Renal pelvis (tissue), 4 donors: ENCODE results near the gene KCNQ4. TPM values are rescaled to one million over a fixed set of nuclear protein-coding genes. Genes with fewer than 3 reads are reported as not detected.
A peak's percentile ranks its signal among the peaks of the same experiment; 100 is the strongest.

Experiments used
- DNase-seq: peaks from one replicate; pipeline ENCODE4 v3.0.0-alpha.2; 2013
- polyA plus RNA-seq, 3 donors: library from polyadenylated mRNA; unstranded; fragments of 120-200 nt; gene quantifications; one replicate each; pipeline ENCODE4 v1.2.1, GENCODE V29; 2013; ENCODE audit not compliant: insufficient read length in 3 of 3

KCNQ4 gene
- polyA plus RNA-seq, 3 donors = 2.1 to 2.5 (median 2.5) TPM

- DNase-seq = no peak
Measured at GRCh38 chr1:40794048-40794447, 10.5 kb downstream of the KCNQ4 start.

- DNase-seq = no peak
Measured at GRCh38 chr1:40794974-40795715, 11.6 kb downstream of the KCNQ4 start.

GRCh38 chr1:40795811-40796586, 12.4 kb downstream of the KCNQ4 start:
- DNase-seq = no peak

DNA sequence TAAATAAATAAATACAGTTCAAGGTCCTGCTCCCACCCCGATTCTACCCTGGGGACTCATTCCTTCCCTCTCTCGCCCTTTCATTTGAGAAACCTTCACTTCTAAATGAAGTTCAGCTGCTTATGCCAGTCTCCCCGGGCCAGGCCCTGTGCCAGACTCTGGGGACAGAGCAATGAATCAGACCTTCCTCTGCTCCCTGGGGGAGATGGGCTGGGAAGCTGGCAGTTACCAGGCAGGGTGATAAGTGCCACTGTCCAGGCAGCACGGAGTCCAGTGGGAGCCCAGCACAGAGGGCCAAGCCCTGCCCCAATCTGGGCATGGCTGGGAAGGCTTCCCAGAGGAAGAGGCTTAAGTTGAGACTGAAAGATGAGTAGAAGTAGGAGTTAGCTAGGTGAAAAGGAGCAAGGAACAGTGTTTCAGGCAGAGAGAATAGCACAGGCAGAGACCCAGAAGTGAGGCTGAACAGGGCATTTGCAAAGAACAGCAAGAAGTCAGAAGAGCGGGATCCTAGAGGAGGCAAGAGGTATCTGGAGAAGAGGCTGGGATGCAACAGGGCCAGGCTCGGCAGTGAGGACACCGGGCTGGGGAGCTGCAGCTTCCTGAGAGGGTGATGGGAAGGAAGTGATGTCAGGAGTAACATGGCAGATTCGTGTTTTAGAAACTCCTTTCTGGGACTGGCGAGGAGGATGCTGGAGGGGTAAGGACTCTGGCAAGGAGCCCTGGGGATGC, 13.5 kb downstream of the KCNQ4 start:
- DNase-seq = no peak

DNA sequence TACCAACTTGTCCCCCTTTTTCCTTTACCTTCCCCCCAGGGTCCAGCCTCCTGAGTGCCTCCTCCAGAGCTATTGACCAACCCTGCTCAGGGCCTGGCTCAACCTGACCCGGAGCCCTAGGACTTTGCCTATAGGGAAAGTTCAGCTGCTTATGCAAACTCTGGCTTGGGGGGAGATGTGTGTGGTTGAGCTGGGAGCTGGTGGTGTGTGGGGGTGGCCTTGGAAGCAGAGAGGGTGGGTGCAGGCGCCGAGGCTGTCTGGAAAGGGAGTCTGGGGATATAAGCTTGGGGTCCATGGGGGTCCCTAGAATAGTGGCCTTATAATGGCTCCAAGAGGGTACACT, 14.1 kb downstream of the KCNQ4 start:
- DNase-seq = no peak

DNA sequence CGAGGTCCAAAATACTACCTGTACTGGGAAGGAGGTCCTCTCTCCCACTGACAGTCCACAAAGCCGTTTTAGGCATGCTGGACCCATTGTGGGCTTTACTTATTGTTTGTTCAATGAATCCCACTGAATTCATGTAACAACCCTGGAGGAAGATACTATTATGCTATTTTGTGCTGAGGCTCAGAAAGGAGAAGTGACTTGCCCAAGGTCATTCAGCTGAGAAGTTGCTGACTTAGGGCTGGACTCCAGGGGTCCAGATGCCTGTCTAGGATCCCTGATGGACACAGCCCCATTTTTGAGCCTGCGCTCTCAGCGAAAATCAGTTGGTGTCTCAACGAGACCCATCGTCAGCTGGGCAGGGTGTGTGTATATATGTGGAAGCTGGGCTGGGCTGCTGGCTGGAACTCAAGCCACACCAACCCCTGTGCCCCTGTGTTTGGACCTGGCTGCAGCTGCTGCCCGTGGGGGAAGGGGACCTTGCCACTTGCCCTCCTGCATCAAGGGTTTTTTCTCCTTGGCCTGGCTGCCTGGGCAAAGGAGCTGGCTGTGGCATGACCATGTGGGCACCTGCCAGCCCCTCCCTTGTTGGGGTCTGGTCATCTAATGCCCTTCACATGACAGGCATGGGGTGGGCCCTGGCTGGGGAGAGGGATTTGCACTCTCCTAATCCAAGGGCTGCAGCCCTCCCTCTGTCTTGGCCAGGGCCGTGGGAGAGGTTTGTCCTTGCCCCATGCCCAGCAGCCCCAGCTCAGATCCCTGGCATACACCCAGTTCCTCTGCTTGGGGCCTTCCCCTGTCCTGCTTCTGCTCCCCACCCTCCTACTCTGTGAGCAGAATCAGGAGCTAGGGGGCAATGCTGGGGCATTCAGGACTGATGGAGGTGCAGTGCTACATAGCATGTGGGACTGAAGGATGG, 15.0 kb downstream of the KCNQ4 start:
- DNase-seq = no peak

- DNase-seq = no peak
Measured at GRCh38 chr1:40799351-40799867, 15.8 kb downstream of the KCNQ4 start.

GRCh38 chr1:40801742-40802077, 18.1 kb downstream of the KCNQ4 start:
- DNase-seq = no peak

DNA sequence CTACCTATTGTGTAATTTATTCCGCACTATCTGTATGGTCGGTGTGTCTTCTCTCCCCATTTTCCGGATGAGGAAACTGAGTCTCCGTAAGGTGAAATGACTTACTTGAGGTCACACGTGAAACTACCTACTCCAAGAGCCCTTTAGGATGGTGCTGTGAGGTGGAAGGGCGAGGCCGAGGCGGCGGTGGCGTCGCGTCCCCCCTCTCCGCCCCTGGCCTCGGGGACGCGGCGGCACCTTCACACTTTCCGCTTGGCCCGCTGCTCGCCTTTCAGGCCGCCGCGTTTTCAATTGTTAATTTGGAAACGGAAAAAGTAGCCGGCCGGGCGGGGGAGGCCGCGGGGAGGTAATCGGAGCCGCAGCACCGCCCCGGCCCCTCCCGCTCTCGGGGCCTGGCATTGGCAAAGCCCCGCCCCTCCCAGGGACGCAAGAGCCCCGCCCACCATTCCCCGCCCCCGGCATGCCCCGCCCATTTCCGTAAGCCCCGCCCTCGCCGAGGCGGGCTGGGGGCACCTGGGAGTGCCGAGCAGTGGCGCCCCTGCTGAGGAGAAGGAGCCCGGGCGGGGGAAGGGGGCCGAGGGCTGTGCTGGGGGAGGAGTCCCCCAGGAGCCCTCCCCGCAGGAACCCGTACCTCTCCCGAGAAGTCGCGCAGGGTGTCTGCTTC, 18.6 kb downstream of the KCNQ4 start:
- peak; percentile 78 for DNase-seq

GRCh38 chr1:40802742-40803113, 19.1 kb downstream of the KCNQ4 start:
- no peak for DNase-seq

GRCh38 chr1:40803447-40803846, 19.9 kb downstream of the KCNQ4 start:
- no peak for DNase-seq

DNA sequence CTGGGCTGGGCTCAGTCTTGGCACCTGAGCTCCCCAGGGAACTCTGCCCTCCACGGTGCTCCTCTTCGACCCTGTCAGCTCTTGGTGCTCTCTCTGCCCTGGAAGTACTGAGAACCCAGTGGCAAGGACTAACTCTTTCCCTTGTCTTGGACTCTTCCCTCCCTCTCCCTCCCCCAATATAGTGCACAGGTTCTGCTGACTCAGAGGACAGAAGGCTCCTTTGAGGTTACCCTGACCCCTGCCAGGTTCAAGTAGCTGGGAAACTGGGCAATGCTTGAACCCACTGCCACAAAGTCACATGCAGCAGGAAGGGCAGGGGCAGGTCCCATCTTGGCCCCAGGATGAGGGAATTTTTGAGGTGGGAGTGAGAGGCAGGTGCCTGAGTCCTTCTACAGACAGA, 20.3 kb downstream of the KCNQ4 start:
- DNase-seq = no peak

DNA sequence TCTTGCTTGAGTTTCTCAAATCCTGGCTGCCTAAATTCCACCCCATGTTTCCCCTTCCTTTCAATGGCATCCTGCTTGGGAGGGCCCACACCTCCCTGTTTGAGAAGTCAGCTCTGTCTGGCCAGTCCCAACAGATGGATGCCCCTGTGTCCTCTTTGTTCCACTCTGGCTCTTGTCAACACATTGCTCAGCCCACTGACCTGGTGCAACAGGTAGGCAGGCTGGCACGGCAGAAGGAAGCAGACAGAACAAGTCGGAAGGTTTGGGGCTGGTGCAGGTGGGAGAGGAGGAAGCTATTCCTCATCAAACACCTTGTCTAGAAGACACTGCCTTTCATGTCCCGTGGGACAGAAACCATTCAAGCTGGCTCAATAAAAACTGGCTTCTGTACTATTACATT, 22.7 kb downstream of the KCNQ4 start:
- DNase-seq = no peak

- DNase-seq = no peak
Measured at GRCh38 chr1:40806731-40807695, 23.4 kb downstream of the KCNQ4 start.

GRCh38 chr1:40808002-40808401, 24.4 kb downstream of the KCNQ4 start:
- no peak for DNase-seq

GRCh38 chr1:40808444-40808843, 24.9 kb downstream of the KCNQ4 start:
- DNase-seq = no peak

DNA sequence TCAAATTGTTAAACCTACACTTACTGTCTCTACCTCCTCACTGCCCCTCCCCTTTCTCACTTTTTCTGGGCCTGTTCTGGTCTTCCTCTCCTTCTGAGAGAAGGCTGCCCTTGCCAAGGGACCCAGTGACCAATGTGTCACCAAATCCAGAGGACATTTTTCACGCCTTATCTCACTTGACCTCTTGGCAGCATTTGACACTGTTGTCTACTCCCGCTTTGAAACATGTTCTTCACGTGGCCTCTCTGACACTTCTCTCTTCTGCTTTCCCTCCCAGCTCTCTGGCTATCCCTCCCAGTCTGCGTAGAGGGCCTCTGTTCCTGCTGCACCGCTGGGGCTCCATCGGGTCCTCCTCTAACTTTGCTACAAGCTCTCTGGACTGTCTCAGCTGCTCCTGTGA, 25.3 kb downstream of the KCNQ4 start:
- no peak for DNase-seq

DNA sequence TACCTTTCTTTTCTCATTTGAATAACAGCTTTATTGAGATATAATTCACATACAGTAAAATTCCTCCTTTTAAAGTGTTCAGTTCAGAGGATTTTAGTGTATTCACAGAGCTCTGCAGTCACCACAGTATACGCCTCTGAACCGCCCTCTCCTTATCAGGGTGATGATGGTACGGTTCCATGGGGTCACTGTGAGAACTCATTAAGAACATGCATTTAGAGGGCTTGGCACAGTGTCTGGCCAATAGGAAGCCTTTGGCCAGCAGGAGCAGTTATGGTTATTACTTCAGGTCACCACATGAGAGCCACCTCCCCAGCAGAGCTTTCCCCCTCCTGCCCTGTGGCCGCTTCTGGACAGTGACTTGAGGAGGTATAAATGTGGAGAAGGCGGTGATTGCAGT, 27.3 kb downstream of the KCNQ4 start:
- DNase-seq = no peak

DNA sequence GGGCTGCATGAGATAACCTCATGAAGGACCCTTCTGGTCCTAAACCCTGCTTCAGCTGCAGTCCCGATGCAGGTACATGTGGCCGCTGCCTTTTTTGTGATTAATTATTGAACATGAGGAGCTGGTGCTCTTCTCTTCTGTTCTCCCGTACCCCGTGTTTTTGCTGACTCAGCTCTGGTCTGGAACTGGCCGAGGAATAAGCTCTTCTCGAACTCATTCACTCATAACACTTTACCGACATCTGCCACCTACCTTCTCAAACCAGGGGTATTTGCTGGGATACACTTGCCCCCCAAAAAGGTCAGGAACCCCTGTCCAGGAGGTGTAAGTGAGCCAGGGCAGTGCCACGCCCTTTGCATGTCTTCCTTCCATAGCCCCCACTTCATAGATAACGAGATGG, 31.8 kb downstream of the KCNQ4 start:
- no peak for DNase-seq

GRCh38 chr1:40817791-40818263, 34.2 kb downstream of the KCNQ4 start:
- no peak for DNase-seq
